ENCODE measurements around the gene MGAT4B. TPM values are rescaled to one million over a fixed set of nuclear protein-coding genes. Genes with fewer than 3 reads are reported as not detected.

The MGAT4B gene
- total RNA-seq, 1 donor from 2014 or later: 207 TPM

DNA sequence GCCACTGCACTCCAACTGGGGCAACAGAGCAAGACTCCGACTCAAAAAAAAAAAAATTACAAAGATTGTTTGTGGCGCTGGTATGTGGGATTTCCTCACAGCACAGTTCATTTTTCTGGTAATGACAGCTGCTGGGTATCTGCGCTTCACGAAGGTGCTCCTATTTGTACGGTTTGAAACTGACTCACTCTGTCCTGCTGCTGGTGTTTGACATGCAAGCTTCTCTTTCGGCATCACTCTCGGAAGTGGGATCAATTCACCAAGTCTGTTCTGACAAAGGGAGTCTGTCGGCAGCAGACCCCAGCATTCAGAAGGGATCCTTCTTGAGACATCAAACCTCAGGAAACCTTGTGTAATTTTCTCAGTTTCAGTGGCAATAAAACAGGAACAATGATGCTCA lies 47.7 kb downstream of the MGAT4B start:
- Histone ChIP-seq H3K36me3 (no peaks in the 10 kb centered on the region), H3K4me1 (peaks cover 6 to 29% of the 10 kb centered on the region in 2 donors), H3K4me3 (no peak overlapping the region), H3K27ac (no peak overlapping the region), H3K9me3 (no peaks in the 10 kb centered on the region), H3K27me3 (no peaks in the 10 kb centered on the region)
- intact Hi-C loops (cut with DNase I): no loop called here
- TF ChIP-seq CTCF (IDR thresholded peaks at IDR 0.05): no peak
- DNase-seq (ENCODE audit: low spot score in 2 of 2): no peak

DNA sequence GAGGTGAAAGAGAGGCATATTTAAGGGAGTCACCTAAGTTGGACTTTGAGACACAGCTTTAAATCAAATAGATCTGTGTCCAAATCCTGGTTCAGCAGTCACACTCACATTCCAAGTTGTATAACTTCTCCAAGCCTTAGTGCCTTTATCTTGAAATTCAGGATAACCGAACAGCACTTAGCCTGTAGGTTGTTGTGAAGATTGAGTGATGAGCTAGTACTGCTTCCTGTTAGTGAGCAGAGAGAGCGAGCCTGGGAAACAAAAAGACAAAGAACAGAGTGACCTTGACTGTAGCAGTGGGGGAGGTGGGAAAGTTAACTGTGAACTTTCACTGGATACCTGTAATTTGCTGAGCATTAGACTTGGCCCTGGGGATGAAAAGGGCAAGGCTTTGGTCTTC lies 51.6 kb downstream of the MGAT4B start:
- TF ChIP-seq CTCF (IDR thresholded peaks at IDR 0.05): no peak
- intact Hi-C loops (cut with DNase I): no loop called here
- Histone ChIP-seq H3K27ac (no peak overlapping the region), H3K4me1 (peaks cover 0 to 11% of the 10 kb centered on the region in 2 donors), H3K36me3 (no peaks in the 10 kb centered on the region), H3K9me3 (no peaks in the 10 kb centered on the region), H3K27me3 (no peaks in the 10 kb centered on the region), H3K4me3 (no peak overlapping the region)
- no peak for DNase-seq (ENCODE audit: low spot score in 2 of 2)

GRCh38 chr5:179753971-179754370 lies 52.7 kb downstream of the MGAT4B start:
- Histone ChIP-seq H3K27ac (no peak overlapping the region), H3K9me3 (no peaks in the 10 kb centered on the region), H3K36me3 (no peaks in the 10 kb centered on the region), H3K27me3 (no peaks in the 10 kb centered on the region), H3K4me1 (peaks cover 0 to 6% of the 10 kb centered on the region in 2 donors), H3K4me3 (no peak overlapping the region)
- DNase-seq (ENCODE audit: low spot score in 2 of 2): no peak
- intact Hi-C loops (cut with DNase I): no loop called here
- TF ChIP-seq CTCF (IDR thresholded peaks at IDR 0.05): no peak

DNA sequence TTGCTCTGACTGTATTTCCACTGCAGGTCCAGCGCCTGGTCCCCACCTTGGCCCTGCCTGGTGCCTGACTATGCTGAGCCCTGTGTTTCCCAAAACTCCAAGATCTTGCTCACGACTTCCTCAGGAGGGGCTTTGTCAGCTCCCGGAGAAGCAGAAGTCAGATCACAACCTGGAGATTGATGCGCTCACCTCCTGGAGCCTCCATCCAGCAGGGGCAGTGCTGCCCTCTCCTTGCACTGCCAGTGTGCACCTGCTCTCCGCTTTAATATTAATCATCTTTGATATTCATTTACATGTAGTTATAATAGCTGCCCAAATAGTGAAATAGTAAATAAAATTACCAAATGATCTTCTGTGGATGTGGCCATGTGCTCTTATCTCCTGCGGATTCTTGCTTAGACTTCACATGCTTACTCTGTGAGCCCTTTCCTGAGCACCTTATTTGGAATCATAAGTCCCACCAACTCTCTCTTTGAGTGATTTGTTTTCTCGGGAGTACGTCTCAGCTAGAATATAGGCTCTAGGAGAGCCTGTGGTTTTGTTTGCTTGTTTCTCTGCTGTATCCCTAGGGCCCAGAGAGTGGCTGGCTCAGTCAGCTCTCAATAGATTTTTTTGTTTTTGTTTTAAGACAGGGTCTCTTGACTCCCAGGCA lies 56.7 kb downstream of the MGAT4B start:
- H3K4me1 ChIP-seq: peaks cover 0 to 1% of the 10 kb centered on the region in 2 donors
- H3K27me3 ChIP-seq: no peaks in the 10 kb centered on the region
- no peak overlapping the region for H3K4me3 ChIP-seq
- no peak overlapping the region for H3K27ac ChIP-seq
- H3K9me3 ChIP-seq: no peaks in the 10 kb centered on the region
- intact Hi-C loops (cut with DNase I): no loop called here
- no peak for DNase-seq (ENCODE audit: low spot score in 2 of 2)
- H3K36me3 ChIP-seq: no peaks in the 10 kb centered on the region
- TF ChIP-seq CTCF (IDR thresholded peaks at IDR 0.05): no peak

GRCh38 chr5:179747811-179748210 lies 58.9 kb downstream of the MGAT4B start:
- H3K4me1 ChIP-seq: peaks cover 0 to 2% of the 10 kb centered on the region in 2 donors
- H3K27me3 ChIP-seq: no peaks in the 10 kb centered on the region
- no peak for DNase-seq (ENCODE audit: low spot score in 2 of 2)
- no peak overlapping the region for H3K4me3 ChIP-seq
- no peak for TF ChIP-seq CTCF (IDR thresholded peaks at IDR 0.05)
- intact Hi-C loops (cut with DNase I): no loop called here
- H3K27ac ChIP-seq: no peak overlapping the region
- no peaks in the 10 kb centered on the region for H3K36me3 ChIP-seq
- H3K9me3 ChIP-seq: no peaks in the 10 kb centered on the region

Other genes with a start within 250 kb of the MGAT4B start
- gene HNRNPH1, start 183.2 kb downstream of the MGAT4B start, total RNA-seq: 206 TPM
- gene CBY3, start 125.8 kb downstream of the MGAT4B start, total RNA-seq: not detected
- 214 TPM for gene CANX, start 107.9 kb downstream of the MGAT4B start, total RNA-seq
- 42.6 TPM for gene MAML1, start 74.0 kb downstream of the MGAT4B start, total RNA-seq
- gene LTC4S, start 12.9 kb downstream of the MGAT4B start, total RNA-seq: 91.7 TPM
- 476 TPM for gene SQSTM1, start 14.0 kb upstream of the MGAT4B start, total RNA-seq
- gene MRNIP, start 52.0 kb upstream of the MGAT4B start, total RNA-seq: 17.3 TPM
- gene TBC1D9B, start 101.0 kb upstream of the MGAT4B start, total RNA-seq: 220 TPM